ENCODE results near the gene MESP2. TPM values are rescaled to one million over a fixed set of nuclear protein-coding genes. Genes with fewer than 3 reads are reported as not detected.

Gene MESP2
- total and polyA plus RNA-seq, 2 of the 8 experiments (the other 6 are each of a cell fraction or from before 2014, with no cell fraction given), result 0.35 to 0.80 TPM

- no peak for FAIRE-seq
- Histone ChIP-seq H3K27me3 (replicated peaks in 1 of 4; ENCODE audit: control insufficient read depth in 3 of 4, extremely low read depth in 1 of 4, insufficient read depth in 3 of 4, low read length in 3 of 4) (peaks cover 2 to 7% (median 7%) of the 10 kb centered on the region in 4 experiments), H2AFZ (ENCODE audit: low read length) (no peak overlapping the region)
Observed at GRCh38 chr15:89756897-89757296, 19.2 kb upstream of the MESP2 start.

More at GRCh38 chr15:89756897-89757296, 19.2 kb upstream of the MESP2 start:
- H3K4me2 ChIP-seq (ENCODE audit: insufficient read depth in 1 of 2, low read depth in 2 of 2, low read length in 2 of 2), result no peak overlapping the region
- H3K79me1 ChIP-seq (ENCODE audit: low read depth, low read length), result no peaks in the 10 kb centered on the region
- no peaks in the 10 kb centered on the region for H3K9me3 ChIP-seq (ENCODE audit: insufficient read depth in 2 of 2, low read depth in 1 of 2, low read length in 1 of 2)
- no peaks in the 10 kb centered on the region for H3K79me2 ChIP-seq (ENCODE audit: control insufficient read depth in 1 of 2, insufficient read depth in 2 of 2, low read length in 2 of 2)
- DNase-seq (ENCODE audit: low read depth in 1 of 2, low spot score in 2 of 2), result no peak
- no peaks in the 10 kb centered on the region for H4K20me1 ChIP-seq (replicated peaks in 1 of 2; ENCODE audit: control insufficient read depth in 1 of 2, insufficient read depth in 2 of 2, low read length in 2 of 2)
- ChIA-PET POLR2A (ENCODE audit: partially characterized antibody) (no interaction called here), CTCF (ENCODE audit: partially characterized antibody) (interaction anchor here (1.2 to 1.9 kb wide), 5 partner anchors 17 to 314 kb away, joined by 3 to 7 read pairs (median 6); no protein-coding TSS in a partner anchor)
- no peak overlapping the region for H3K27ac ChIP-seq (ENCODE audit: low read depth, low read length)
- H3K36me3 ChIP-seq (ENCODE audit: control insufficient read depth in 2 of 4, insufficient read depth in 4 of 4, low read length in 3 of 4), result no peaks in the 10 kb centered on the region
- H3K9ac ChIP-seq (replicated peaks in 1 of 4; ENCODE audit: extremely low read depth in 1 of 4, low read depth in 3 of 4, low read length in 3 of 4), result no peak overlapping the region
- H3K56ac ChIP-seq (replicated peaks; ENCODE audit: insufficient read length, low read depth, low read length), result no peak overlapping the region
- TF ChIP-seq MAX (IDR thresholded peaks at IDR 0.05) (no peak), ZNF274 (IDR thresholded peaks at IDR 0.05; ENCODE audit: borderline replicate concordance, extremely low read depth, low read length) (no peak), KDM4A (IDR thresholded peaks at IDR 0.05; ENCODE audit: low read depth, low read length, severe bottlenecking) (no peak), EP300 (IDR thresholded peaks at IDR 0.05; ENCODE audit: borderline replicate concordance in 1 of 2, low read depth in 2 of 2, low read length in 2 of 2) (no peak), POU5F1 (IDR thresholded peaks at IDR 0.05; ENCODE audit: low read depth, low read length) (no peak), EGR1 (IDR thresholded peaks at IDR 0.05; ENCODE audit: borderline replicate concordance, low read depth, low read length) (no peak), SP1 (IDR thresholded peaks at IDR 0.05; ENCODE audit: low read depth, low read length) (no peak)
- H3K4ac ChIP-seq (replicated peaks; ENCODE audit: insufficient read length, low read depth, low read length), result no peak overlapping the region
- H3K4me1 ChIP-seq (replicated peaks in 1 of 4; ENCODE audit: control insufficient read depth in 3 of 4, insufficient read depth in 4 of 4, low read length in 3 of 4), result peaks cover 0 to 2% (median 0%) of the 10 kb centered on the region in 4 experiments; a peak in 3 of 7 replicates
- no peak overlapping the region for H4K8ac ChIP-seq (ENCODE audit: extremely low read depth, insufficient read depth, low read length)
- no peak overlapping the region for H3K4me3 ChIP-seq (ENCODE audit: extremely low read depth in 1 of 4, insufficient read depth in 2 of 4, low read depth in 3 of 4, low read length in 4 of 4)
- H3K23ac ChIP-seq (ENCODE audit: insufficient read length), result no peak overlapping the region
- H4K5ac ChIP-seq (ENCODE audit: insufficient read length, low read depth, low read length), result no peak overlapping the region
- no peak overlapping the region for H2BK5ac ChIP-seq (ENCODE audit: low read depth, low read length)
- no peak overlapping the region for H4K91ac ChIP-seq (replicated peaks; ENCODE audit: insufficient read length, low read length)
- no peak overlapping the region for H3K14ac ChIP-seq (ENCODE audit: insufficient read length)
- H2BK20ac ChIP-seq (ENCODE audit: low read length), result no peak overlapping the region
- WGBS, 2 experiments (ENCODE audit: extremely low coverage in 1 of 2, insufficient coverage in 1 of 2, insufficient read length in 1 of 2, insufficient replicate concordance in 2 of 2, low coverage in 1 of 2, low lambda C conversion rate in 2 of 2, missing lambda C conversion rate in 1 of 2), result 79% methylated on average over 7 of the region's 7 CpGs; no CpG with 5 or more reads in 1 of the 2 experiments
- H2BK15ac ChIP-seq (ENCODE audit: low read length), result no peak overlapping the region
- H3K18ac ChIP-seq (ENCODE audit: extremely low read depth, low read length), result no peak overlapping the region
- H2BK12ac ChIP-seq (ENCODE audit: low read depth, low read length), result no peak overlapping the region
- H3K23me2 ChIP-seq (ENCODE audit: low read depth, low read length), result no peaks in the 10 kb centered on the region; the same call in 1 of the 2 replicates
- H2BK120ac ChIP-seq (replicated peaks; ENCODE audit: low read depth, low read length), result no peak overlapping the region
- no peak overlapping the region for H2AK5ac ChIP-seq (ENCODE audit: low read depth, low read length)
